Measurements from ENCODE around the gene GPC6. TPM values are rescaled to one million over a fixed set of nuclear protein-coding genes. Genes with fewer than 3 reads are reported as not detected.

The GPC6 gene
- total RNA-seq, 1 donor from 2014 or later = 50.3 TPM

GRCh38 chr13:94218537-94218936, 991.9 kb downstream of the GPC6 start:
- H3K36me3 Mint-ChIP-seq (ENCODE audit: insufficient read depth) = no peaks in the 10 kb centered on the region
- DNase-seq (ENCODE audit: low spot score, unreplicated experiment) = no peak
- no peaks in the 10 kb centered on the region for H3K9me3 Mint-ChIP-seq (ENCODE audit: low read depth)
- H3K4me1 Mint-ChIP-seq (ENCODE audit: low read depth) = peaks cover 17% of the 10 kb centered on the region
- TF ChIP-seq CTCF (IDR thresholded peaks at IDR 0.05; ENCODE audit: unreplicated experiment) = no peak
- no peak overlapping the region for H3K4me3 Mint-ChIP-seq (ENCODE audit: low read depth)
- no peaks in the 10 kb centered on the region for H3K27me3 Mint-ChIP-seq
- no peak overlapping the region for H3K27ac Mint-ChIP-seq

GRCh38 chr13:94218951-94219350, 992.3 kb downstream of the GPC6 start:
- no peaks in the 10 kb centered on the region for H3K36me3 Mint-ChIP-seq (ENCODE audit: insufficient read depth)
- no peak overlapping the region for H3K4me3 Mint-ChIP-seq (ENCODE audit: low read depth)
- no peaks in the 10 kb centered on the region for H3K27me3 Mint-ChIP-seq
- peaks cover 17% of the 10 kb centered on the region for H3K4me1 Mint-ChIP-seq (ENCODE audit: low read depth)
- TF ChIP-seq CTCF (IDR thresholded peaks at IDR 0.05; ENCODE audit: unreplicated experiment) = no peak
- no peaks in the 10 kb centered on the region for H3K9me3 Mint-ChIP-seq (ENCODE audit: low read depth)
- DNase-seq (ENCODE audit: low spot score, unreplicated experiment) = no peak
- no peak overlapping the region for H3K27ac Mint-ChIP-seq

GRCh38 chr13:94224670-94225069, 998.1 kb downstream of the GPC6 start:
- no peaks in the 10 kb centered on the region for H3K27me3 Mint-ChIP-seq
- no peak for TF ChIP-seq CTCF (IDR thresholded peaks at IDR 0.05; ENCODE audit: unreplicated experiment)
- no peaks in the 10 kb centered on the region for H3K9me3 Mint-ChIP-seq (ENCODE audit: low read depth)
- no peak overlapping the region for H3K27ac Mint-ChIP-seq
- H3K4me1 Mint-ChIP-seq (ENCODE audit: low read depth) = peaks cover 2% of the 10 kb centered on the region
- DNase-seq (ENCODE audit: low spot score, unreplicated experiment) = no peak
- H3K4me3 Mint-ChIP-seq (ENCODE audit: low read depth) = no peak overlapping the region
- peaks cover 4% of the 10 kb centered on the region for H3K36me3 Mint-ChIP-seq (ENCODE audit: insufficient read depth)

- no peaks in the 10 kb centered on the region for H3K27me3 Mint-ChIP-seq
- H3K27ac Mint-ChIP-seq = no peak overlapping the region
- TF ChIP-seq CTCF (IDR thresholded peaks at IDR 0.05; ENCODE audit: unreplicated experiment) = no peak
- peaks cover 3% of the 10 kb centered on the region for H3K4me1 Mint-ChIP-seq (ENCODE audit: low read depth)
- H3K36me3 Mint-ChIP-seq (ENCODE audit: insufficient read depth) = peaks cover 4% of the 10 kb centered on the region
- H3K4me3 Mint-ChIP-seq (ENCODE audit: low read depth) = no peak overlapping the region
- no peak for DNase-seq (ENCODE audit: low spot score, unreplicated experiment)
- H3K9me3 Mint-ChIP-seq (ENCODE audit: low read depth) = no peaks in the 10 kb centered on the region
Observed at GRCh38 chr13:94227255-94227879, 1000.8 kb downstream of the GPC6 start.

GRCh38 chr13:94228763-94229162, 1002.2 kb downstream of the GPC6 start:
- H3K9me3 Mint-ChIP-seq (ENCODE audit: low read depth) = no peaks in the 10 kb centered on the region
- H3K27me3 Mint-ChIP-seq = no peaks in the 10 kb centered on the region
- no peak for TF ChIP-seq CTCF (IDR thresholded peaks at IDR 0.05; ENCODE audit: unreplicated experiment)
- H3K27ac Mint-ChIP-seq = no peak overlapping the region
- H3K36me3 Mint-ChIP-seq (ENCODE audit: insufficient read depth) = peaks cover 4% of the 10 kb centered on the region
- no peak for DNase-seq (ENCODE audit: low spot score, unreplicated experiment)
- peaks cover 3% of the 10 kb centered on the region for H3K4me1 Mint-ChIP-seq (ENCODE audit: low read depth)
- no peak overlapping the region for H3K4me3 Mint-ChIP-seq (ENCODE audit: low read depth)

Data from progenitor cell of endocrine pancreas (in vitro differentiated cells).